ENCODE data around the gene IKZF2. TPM values are rescaled to one million over a fixed set of nuclear protein-coding genes. Genes with fewer than 3 reads are reported as not detected.

IKZF2 gene
- total RNA-seq, 1 experiment from 2014 or later = 14.2 TPM

DNA sequence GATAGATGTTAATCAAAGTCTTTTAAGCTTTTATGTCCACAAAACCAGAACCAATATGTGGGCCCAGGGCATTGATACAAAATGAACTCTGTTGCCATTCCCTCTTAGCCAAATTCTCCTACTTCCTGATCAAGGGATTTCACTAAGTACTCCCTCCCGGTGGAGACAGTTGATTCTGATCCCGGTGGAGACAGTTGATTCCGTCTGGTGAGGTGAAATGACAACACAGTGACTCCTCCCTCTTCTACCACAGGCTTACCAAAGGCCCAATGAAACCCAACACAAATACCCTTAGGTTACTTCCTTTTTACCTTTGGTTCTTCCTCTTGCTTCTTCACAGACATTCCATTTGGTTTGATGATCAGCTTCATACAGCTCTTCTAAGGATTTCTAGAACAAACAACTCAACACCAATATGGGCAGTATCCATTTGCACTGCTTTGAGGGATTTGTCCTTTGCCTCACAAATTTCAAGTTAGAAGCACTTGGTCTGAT, 153.8 kb downstream of the IKZF2 start:
- H3K4me3 ChIP-seq (ENCODE audit: low read depth, low read length) = no peak overlapping the region
- no peaks in the 10 kb centered on the region; the same call in 1 of the 2 replicates for H3K9me3 ChIP-seq
- ChIA-PET POLR2A (no interaction called here), CTCF (no interaction called here)
- H3K36me3 ChIP-seq (ENCODE audit: control insufficient read depth, insufficient read depth, low read length) = no peaks in the 10 kb centered on the region
- Mint-ChIP-seq H3K4me3 (ENCODE audit: unreplicated experiment) (no peak overlapping the region), H3K27ac (ENCODE audit: unreplicated experiment) (no peak overlapping the region), H3K36me3 (ENCODE audit: insufficient read depth, unreplicated experiment) (no peaks in the 10 kb centered on the region), H3K4me1 (ENCODE audit: low read depth, unreplicated experiment) (no peaks in the 10 kb centered on the region), H3K27me3 (ENCODE audit: insufficient read depth, unreplicated experiment) (no peaks in the 10 kb centered on the region), H3K9me3 (ENCODE audit: unreplicated experiment) (no peaks in the 10 kb centered on the region)
- TF ChIP-seq, protein P1, sequence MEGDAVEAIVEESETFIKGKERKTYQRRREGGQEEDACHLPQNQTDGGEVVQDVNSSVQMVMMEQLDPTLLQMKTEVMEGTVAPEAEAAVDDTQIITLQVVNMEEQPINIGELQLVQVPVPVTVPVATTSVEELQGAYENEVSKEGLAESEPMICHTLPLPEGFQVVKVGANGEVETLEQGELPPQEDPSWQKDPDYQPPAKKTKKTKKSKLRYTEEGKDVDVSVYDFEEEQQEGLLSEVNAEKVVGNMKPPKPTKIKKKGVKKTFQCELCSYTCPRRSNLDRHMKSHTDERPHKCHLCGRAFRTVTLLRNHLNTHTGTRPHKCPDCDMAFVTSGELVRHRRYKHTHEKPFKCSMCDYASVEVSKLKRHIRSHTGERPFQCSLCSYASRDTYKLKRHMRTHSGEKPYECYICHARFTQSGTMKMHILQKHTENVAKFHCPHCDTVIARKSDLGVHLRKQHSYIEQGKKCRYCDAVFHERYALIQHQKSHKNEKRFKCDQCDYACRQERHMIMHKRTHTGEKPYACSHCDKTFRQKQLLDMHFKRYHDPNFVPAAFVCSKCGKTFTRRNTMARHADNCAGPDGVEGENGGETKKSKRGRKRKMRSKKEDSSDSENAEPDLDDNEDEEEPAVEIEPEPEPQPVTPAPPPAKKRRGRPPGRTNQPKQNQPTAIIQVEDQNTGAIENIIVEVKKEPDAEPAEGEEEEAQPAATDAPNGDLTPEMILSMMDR (IDR thresholded peaks at IDR 0.05; ENCODE audit: insufficient read depth in 1 of 2, low read depth in 1 of 2, low read length in 1 of 2, severe bottlenecking in 1 of 2, unreplicated experiment in 1 of 2) = no peak
- no TSS peak for BruUV-seq (replicated peaks)
- no peak for DNase-seq
- no peaks in the 10 kb centered on the region for H3K4me1 ChIP-seq
- no peaks in the 10 kb centered on the region for H3K27me3 ChIP-seq (replicated peaks; ENCODE audit: control insufficient read depth, insufficient read depth, low read length)
- intact Hi-C loops (cut with micrococcal nuclease; ENCODE audit: unreplicated experiment) = no loop called here

DNA sequence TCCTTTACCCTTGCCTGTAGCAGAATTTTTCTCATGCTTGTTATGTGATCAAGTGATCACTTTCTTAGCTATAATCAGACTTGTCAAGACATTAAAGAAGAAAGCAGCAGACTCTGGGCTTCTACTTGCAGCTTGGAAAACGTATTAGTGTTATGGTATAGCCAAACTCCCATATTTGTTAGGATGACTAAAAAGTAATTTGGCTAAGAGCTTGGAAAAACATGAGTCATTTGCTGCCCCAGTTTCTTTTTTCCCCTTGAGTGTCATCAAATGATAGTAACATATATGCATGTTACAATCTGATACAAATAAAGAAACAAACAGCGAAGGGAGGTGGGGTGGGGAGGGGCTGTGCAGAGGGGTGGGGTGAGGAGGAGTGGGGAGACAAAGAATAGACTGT, 155.5 kb downstream of the IKZF2 start:
- CTCF ChIA-PET = no interaction called here
- BruUV-seq (replicated peaks) = no TSS peak
- no peaks in the 10 kb centered on the region for H3K36me3 Mint-ChIP-seq (ENCODE audit: insufficient read depth, unreplicated experiment)

DNA sequence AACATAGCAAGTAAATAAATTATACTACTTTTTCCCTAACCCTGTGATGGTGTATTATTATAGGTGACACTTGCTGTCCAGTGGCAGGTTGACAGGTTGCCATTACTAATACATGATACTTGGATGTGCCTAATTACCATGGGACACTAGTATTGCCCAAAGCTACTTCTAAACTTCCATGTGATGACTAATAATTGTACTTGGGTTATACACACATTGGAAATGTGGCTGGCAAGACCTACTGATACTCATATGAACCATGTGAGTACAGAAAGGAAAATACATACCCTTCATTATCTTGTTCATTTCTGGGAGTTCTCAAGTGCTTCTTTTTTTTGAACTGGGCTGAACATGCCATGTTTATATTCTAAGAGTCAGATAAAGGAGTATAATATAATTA, 156.4 kb downstream of the IKZF2 start:
- no peaks in the 10 kb centered on the region for H3K4me1 ChIP-seq
- BruUV-seq (replicated peaks) = no TSS peak
- H3K27ac Mint-ChIP-seq (ENCODE audit: unreplicated experiment) = no peak overlapping the region
- no peak overlapping the region for H3K4me3 ChIP-seq (ENCODE audit: low read depth, low read length)
- H3K9me3 ChIP-seq = no peaks in the 10 kb centered on the region; the same call in 1 of the 2 replicates
- no peaks in the 10 kb centered on the region for H3K36me3 Mint-ChIP-seq (ENCODE audit: insufficient read depth, unreplicated experiment)
- ChIA-PET POLR2A (no interaction called here), CTCF (no interaction called here)
- H3K27me3 ChIP-seq (replicated peaks; ENCODE audit: control insufficient read depth, insufficient read depth, low read length) = no peaks in the 10 kb centered on the region
- H3K4me3 Mint-ChIP-seq (ENCODE audit: unreplicated experiment) = no peak overlapping the region
- H3K27me3 Mint-ChIP-seq (ENCODE audit: insufficient read depth, unreplicated experiment) = no peaks in the 10 kb centered on the region
- intact Hi-C loops (cut with micrococcal nuclease; ENCODE audit: unreplicated experiment) = no loop called here
- TF ChIP-seq, protein P1 (IDR thresholded peaks at IDR 0.05; ENCODE audit: insufficient read depth in 1 of 2, low read depth in 1 of 2, low read length in 1 of 2, severe bottlenecking in 1 of 2, unreplicated experiment in 1 of 2) = no peak
- no peak for DNase-seq
- H3K4me1 Mint-ChIP-seq (ENCODE audit: low read depth, unreplicated experiment) = no peaks in the 10 kb centered on the region
- no peaks in the 10 kb centered on the region for H3K36me3 ChIP-seq (ENCODE audit: control insufficient read depth, insufficient read depth, low read length)
- no peaks in the 10 kb centered on the region for H3K9me3 Mint-ChIP-seq (ENCODE audit: unreplicated experiment)

More for the DNA sequence above, 155.5 kb downstream of the IKZF2 start:
- no peaks in the 10 kb centered on the region for H3K4me1 ChIP-seq
- no peaks in the 10 kb centered on the region for H3K9me3 Mint-ChIP-seq (ENCODE audit: unreplicated experiment)
- POLR2A ChIA-PET = no interaction called here
- H3K4me1 Mint-ChIP-seq (ENCODE audit: low read depth, unreplicated experiment) = no peaks in the 10 kb centered on the region
- TF ChIP-seq, protein P1 (IDR thresholded peaks at IDR 0.05; ENCODE audit: insufficient read depth in 1 of 2, low read depth in 1 of 2, low read length in 1 of 2, severe bottlenecking in 1 of 2, unreplicated experiment in 1 of 2) = no peak
- no peaks in the 10 kb centered on the region for H3K27me3 Mint-ChIP-seq (ENCODE audit: insufficient read depth, unreplicated experiment)
- H3K4me3 ChIP-seq (ENCODE audit: low read depth, low read length) = no peak overlapping the region
- no peak for DNase-seq
- H3K27ac Mint-ChIP-seq (ENCODE audit: unreplicated experiment) = no peak overlapping the region
- no peaks in the 10 kb centered on the region; the same call in 1 of the 2 replicates for H3K9me3 ChIP-seq
- H3K4me3 Mint-ChIP-seq (ENCODE audit: unreplicated experiment) = no peak overlapping the region
- intact Hi-C loops (cut with micrococcal nuclease; ENCODE audit: unreplicated experiment) = no loop called here
- H3K36me3 ChIP-seq (ENCODE audit: control insufficient read depth, insufficient read depth, low read length) = no peaks in the 10 kb centered on the region
- H3K27me3 ChIP-seq (replicated peaks; ENCODE audit: control insufficient read depth, insufficient read depth, low read length) = no peaks in the 10 kb centered on the region

Measured in Caco-2 (cell line).